Neuronal stem cell (in vitro differentiated cells): ENCODE measurements around the gene WIZ. TPM values are rescaled to one million over a fixed set of nuclear protein-coding genes. Genes with fewer than 3 reads are reported as not detected.

Experiments used
- DNase-seq: peaks from one replicate; pipeline ENCODE4 v3.0.0-alpha.2; 2013; ENCODE audit warnings: low spot score
- H2AFZ ChIP-seq: one replicate; pipeline ENCODE4 v1.6.1; 2013; ENCODE audit warnings: mild to moderate bottlenecking, low read length, inconsistent platforms
- H2AK5ac ChIP-seq: 2 replicates; pipeline ENCODE4 v1.6.1; 2013; ENCODE audit warnings: low read depth, mild to moderate bottlenecking, inconsistent platforms, low read length, moderate library complexity, mixed read lengths
- H2BK120ac ChIP-seq: 2 replicates; pipeline ENCODE4 v1.6.1; 2013; ENCODE audit warnings: low read depth, mild to moderate bottlenecking, inconsistent platforms, low read length, moderate library complexity, mixed read lengths
- H2BK12ac ChIP-seq: one replicate; pipeline ENCODE4 v1.6.1; 2013; ENCODE audit warnings: low read length, inconsistent platforms
- H2BK15ac ChIP-seq: 2 replicates; pipeline ENCODE4 v1.6.1; 2013; ENCODE audit warnings: mild to moderate bottlenecking, low read length, inconsistent platforms, mixed read lengths
- H2BK5ac ChIP-seq: one replicate; pipeline ENCODE4 v1.6.1; 2013; ENCODE audit warnings: inconsistent platforms, mild to moderate bottlenecking, low read length, moderate library complexity
- H3K14ac ChIP-seq: one replicate; pipeline ENCODE4 v1.6.1; 2013; ENCODE audit warnings: low read length, inconsistent platforms
- H3K18ac ChIP-seq: 2 replicates; pipeline ENCODE4 v1.6.1; 2013; ENCODE audit warnings: low read length, inconsistent platforms
- H3K23ac ChIP-seq: 2 replicates; pipeline ENCODE4 v1.6.1; 2013; ENCODE audit warnings: low read depth, mild to moderate bottlenecking, mixed read lengths, low read length, inconsistent platforms; ENCODE audit not compliant: poor library complexity
- H3K27ac ChIP-seq: replicated peaks from 3 replicates; pipeline ENCODE4 v1.5.1; 2013; ENCODE audit warnings: low read length, inconsistent platforms
- H3K27me3 ChIP-seq, 3 experiments: 2 replicates each; pipeline ENCODE4 v1.6.1; 2013; ENCODE audit warnings: low read length in 3 of 3, mild to moderate bottlenecking in 2 of 3, inconsistent platforms in 1 of 3, low read depth in 1 of 3, mixed read lengths in 1 of 3, moderate library complexity in 1 of 3; ENCODE audit not compliant: control insufficient read depth in 3 of 3, insufficient read depth in 3 of 3
- H3K36me3 ChIP-seq, 2 donors: replicated peaks in 1 of 2; 2 replicates each; pipeline ENCODE4 v1.6.1; 2013; ENCODE audit warnings: low read length in 2 of 2; ENCODE audit not compliant: control insufficient read depth in 2 of 2, insufficient read depth in 2 of 2
- H3K4ac ChIP-seq: 2 replicates; pipeline ENCODE4 v1.6.1; 2013; ENCODE audit warnings: inconsistent platforms, mild to moderate bottlenecking, low read length, moderate library complexity
- H3K4me1 ChIP-seq, 2 donors: 1 replicate in 1 of 2; 2 replicates in 1 of 2; pipeline ENCODE4 v1.6.1; 2013; ENCODE audit warnings: low read length in 2 of 2, low read depth in 1 of 2; ENCODE audit not compliant: control insufficient read depth in 2 of 2, insufficient read depth in 1 of 2
- H3K4me2 ChIP-seq: one replicate; pipeline ENCODE4 v1.6.1; 2013; ENCODE audit warnings: mild to moderate bottlenecking, low read length, inconsistent platforms; ENCODE audit not compliant: insufficient read depth, poor library complexity, severe bottlenecking
- H3K4me3 ChIP-seq, 2 donors: 2 replicates each; pipeline ENCODE4 v1.5.1; 2013; ENCODE audit warnings: low read length in 2 of 2, mild to moderate bottlenecking in 2 of 2, inconsistent platforms in 1 of 2, moderate library complexity in 1 of 2
- H3K79me1 ChIP-seq: one replicate; pipeline ENCODE4 v1.6.1; 2013; ENCODE audit warnings: low read depth, mild to moderate bottlenecking, inconsistent platforms, low read length, moderate library complexity
- H3K9ac ChIP-seq: one replicate; pipeline ENCODE4 v1.6.1; 2013; ENCODE audit warnings: mild to moderate bottlenecking, low read depth, low read length, inconsistent platforms; ENCODE audit not compliant: poor library complexity
- H3K9me3 ChIP-seq, 2 donors: replicated peaks in 1 of 2; 2 replicates each; pipeline versions ENCODE3 to v1.6.1; 2013; ENCODE audit warnings: low read length in 2 of 2, mild to moderate bottlenecking in 2 of 2, inconsistent platforms in 1 of 2, low read depth in 1 of 2, mixed read lengths in 1 of 2, moderate library complexity in 1 of 2; ENCODE audit not compliant: control insufficient read depth in 2 of 2, insufficient read depth in 1 of 2
- H4K8ac ChIP-seq: one replicate; pipeline ENCODE4 v1.6.1; 2013; ENCODE audit warnings: low read depth, mild to moderate bottlenecking, inconsistent platforms, low read length, moderate library complexity
- H4K91ac ChIP-seq: one replicate; pipeline ENCODE4 v1.6.1; 2013; ENCODE audit warnings: low read length, low read depth, mild to moderate bottlenecking, inconsistent platforms; ENCODE audit not compliant: poor library complexity
- WGBS, 2 donors: extraction: QIAGEN DNeasy Blood & Tissue Kit; methylation state at CpG; one replicate each; pipeline ENCODE4 v1.1.7; 2013; ENCODE audit warnings: missing lambda C conversion rate in 2 of 2, mixed read lengths in 1 of 2; ENCODE audit not compliant: insufficient read length in 2 of 2, insufficient replicate concordance in 1 of 2; ENCODE audit errors: extremely low coverage in 2 of 2; 5-methylcytosine and 5-hydroxymethylcytosine counted together
- polyA plus RNA-seq, 2 experiments: library from polyadenylated mRNA; stranded (reverse); fragments of 200-250 nt; gene quantifications; one replicate each; pipeline ENCODE4 v1.2.3, GENCODE V29; 2013

WIZ gene, protein sequence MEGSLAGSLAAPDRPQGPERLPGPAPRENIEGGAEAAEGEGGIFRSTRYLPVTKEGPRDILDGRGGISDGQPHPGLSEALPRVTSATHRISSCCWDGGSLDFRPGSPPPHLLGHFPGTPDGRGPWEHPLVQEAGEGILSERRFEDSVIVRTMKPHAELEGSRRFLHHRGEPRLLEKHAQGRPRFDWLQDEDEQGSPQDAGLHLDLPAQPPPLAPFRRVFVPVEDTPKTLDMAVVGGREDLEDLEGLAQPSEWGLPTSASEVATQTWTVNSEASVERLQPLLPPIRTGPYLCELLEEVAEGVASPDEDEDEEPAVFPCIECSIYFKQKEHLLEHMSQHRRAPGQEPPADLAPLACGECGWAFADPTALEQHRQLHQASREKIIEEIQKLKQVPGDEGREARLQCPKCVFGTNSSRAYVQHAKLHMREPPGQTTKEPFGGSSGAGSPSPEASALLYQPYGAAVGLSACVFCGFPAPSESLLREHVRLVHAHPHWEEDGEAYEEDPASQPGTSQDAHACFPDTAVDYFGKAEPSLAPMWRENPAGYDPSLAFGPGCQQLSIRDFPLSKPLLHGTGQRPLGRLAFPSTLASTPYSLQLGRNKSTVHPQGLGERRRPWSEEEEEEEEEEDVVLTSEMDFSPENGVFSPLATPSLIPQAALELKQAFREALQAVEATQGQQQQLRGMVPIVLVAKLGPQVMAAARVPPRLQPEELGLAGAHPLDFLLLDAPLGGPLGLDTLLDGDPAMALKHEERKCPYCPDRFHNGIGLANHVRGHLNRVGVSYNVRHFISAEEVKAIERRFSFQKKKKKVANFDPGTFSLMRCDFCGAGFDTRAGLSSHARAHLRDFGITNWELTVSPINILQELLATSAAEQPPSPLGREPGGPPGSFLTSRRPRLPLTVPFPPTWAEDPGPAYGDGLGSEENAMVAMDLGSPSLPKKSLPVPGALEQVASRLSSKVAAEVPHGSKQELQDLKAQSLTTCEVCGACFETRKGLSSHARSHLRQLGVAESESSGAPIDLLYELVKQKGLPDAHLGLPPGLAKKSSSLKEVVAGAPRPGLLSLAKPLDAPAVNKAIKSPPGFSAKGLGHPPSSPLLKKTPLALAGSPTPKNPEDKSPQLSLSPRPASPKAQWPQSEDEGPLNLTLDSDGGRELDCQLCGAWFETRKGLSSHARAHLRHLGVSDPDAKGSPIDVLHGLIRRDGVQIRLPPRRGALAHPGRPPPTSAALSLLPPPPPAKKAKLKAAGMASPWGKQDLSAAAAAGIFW (N-terminal part only)
- polyA plus RNA-seq (2013, experiment 1 of 2), result 35.1 TPM
- polyA plus RNA-seq (2013, experiment 2 of 2), result 35.0 TPM

DNA sequence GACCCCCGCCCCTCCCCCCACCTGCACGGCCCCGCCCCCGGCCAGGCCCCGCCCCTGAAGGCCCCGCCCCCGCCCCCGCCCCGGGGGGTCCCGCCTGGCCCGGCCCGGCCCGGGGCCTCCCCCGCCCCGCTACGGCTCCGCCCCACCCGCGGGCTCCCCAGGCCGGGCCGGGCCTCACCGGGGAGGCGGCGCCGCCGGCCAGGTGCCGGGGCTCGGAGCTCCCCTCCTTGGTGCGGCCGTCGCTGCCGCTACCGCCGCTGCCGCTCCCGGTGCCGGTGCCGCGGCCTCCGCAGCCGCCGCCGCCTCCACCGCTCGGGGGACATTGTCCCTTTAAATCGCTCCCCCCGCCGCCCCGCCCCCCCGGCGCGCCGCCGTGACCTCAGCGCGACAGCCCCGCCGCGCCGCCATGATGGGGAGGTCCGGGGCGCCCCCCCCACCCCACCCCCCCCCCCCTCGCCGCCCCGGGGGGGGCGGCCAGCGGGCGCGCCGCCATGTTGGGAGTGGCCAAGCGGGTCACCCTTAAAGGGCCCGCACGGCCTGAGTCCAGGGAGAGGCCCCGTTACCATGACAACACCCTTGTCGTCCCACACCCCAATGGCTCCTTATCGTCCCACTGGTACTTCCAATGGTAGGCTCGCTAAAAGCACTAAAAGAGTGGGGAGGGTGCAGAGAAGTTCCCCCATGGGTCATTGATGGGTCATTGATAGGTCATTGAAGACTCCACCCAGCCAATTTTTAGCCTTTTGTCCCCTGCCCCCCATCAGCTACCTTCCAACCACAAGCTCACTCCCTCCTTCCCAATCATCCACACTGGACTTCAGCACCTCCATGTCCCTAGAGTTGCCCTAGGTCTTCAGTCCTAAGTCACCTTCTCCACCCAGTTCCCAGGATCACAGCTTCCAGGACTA, at the start of gene WIZ:
Gene WIZ, minus strand, starts transcription at position 337 of the 908 bp plus-strand sequence. CDS start 1,649 bp downstream, outside the sequence.
- Histone ChIP-seq H3K36me3 (peaks cover 0 to 4% of the 10 kb centered on the region in 2 donors), H3K9me3 (no peaks in the 10 kb centered on the region), H3K23ac (no peak within 1 kb of the TSS), H3K79me1 (no peaks in the 10 kb centered on the region), H4K91ac (no peak within 1 kb of the TSS), H3K27me3 (peaks cover 0 to 23% (median 23%) of the 10 kb centered on the region in 3 experiments), H3K9ac (peak within 1 kb of the TSS; percentile 63), H4K8ac (no peak within 1 kb of the TSS), H2BK5ac (no peak within 1 kb of the TSS), H2BK120ac (no peak within 1 kb of the TSS), H3K4me2 (peak within 1 kb of the TSS; percentile 86), H2BK12ac (no peak within 1 kb of the TSS), H3K4me3 (peak within 1 kb of the TSS; percentile 56 to 89), H3K27ac (no peak within 1 kb of the TSS), H3K4me1 (peaks cover 11 to 12% of the 10 kb centered on the region in 2 donors), H3K18ac (peak within 1 kb of the TSS; percentile 95), H3K4ac (no peak within 1 kb of the TSS), H2BK15ac (no peak within 1 kb of the TSS), H3K14ac (peak within 1 kb of the TSS; percentile 75), H2AK5ac (no peak within 1 kb of the TSS), H2AFZ (peak within 1 kb of the TSS; percentile 90)
- whole genome bisulfite sequencing, 2 donors, result no CpG with 5 or more reads among the region's 77 CpGs
- peak; percentile 62 for DNase-seq

DNA sequence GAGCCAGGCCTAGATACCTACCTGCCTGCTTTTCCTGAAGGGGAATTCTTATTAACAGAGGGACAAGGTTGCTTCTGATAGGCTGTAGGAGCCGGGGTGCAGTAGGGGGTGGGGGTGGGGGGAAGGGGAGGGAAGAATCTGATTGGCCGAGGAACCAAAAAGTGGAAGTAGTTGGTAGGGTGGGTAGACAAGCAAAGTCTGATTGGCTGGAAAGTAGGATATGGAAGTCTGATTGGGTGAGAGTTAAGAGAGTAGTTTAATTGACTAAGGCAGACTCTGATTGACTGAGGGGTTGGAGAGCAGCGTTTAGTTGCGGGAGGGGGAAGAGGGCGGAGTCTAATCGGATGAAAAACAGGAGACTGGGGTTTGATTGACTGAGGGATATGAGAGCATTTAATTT, 49.2 kb upstream of the WIZ start:
- Histone ChIP-seq H2AK5ac (no peak overlapping the region), H4K8ac (no peak overlapping the region), H3K27ac (no peak overlapping the region), H3K36me3 (no peaks in the 10 kb centered on the region), H3K27me3 (peaks cover 0 to 18% (median 0%) of the 10 kb centered on the region in 3 experiments), H2BK120ac (no peak overlapping the region), H4K91ac (no peak overlapping the region), H3K14ac (no peak overlapping the region), H3K9ac (no peak overlapping the region), H2BK15ac (no peak overlapping the region), H3K4me2 (no peak overlapping the region), H3K9me3 (peaks cover 0 to 2% of the 10 kb centered on the region in 2 donors), H3K23ac (no peak overlapping the region), H3K4me1 (no peaks in the 10 kb centered on the region), H3K4ac (no peak overlapping the region), H3K79me1 (no peaks in the 10 kb centered on the region), H3K4me3 (no peak overlapping the region), H2BK5ac (no peak overlapping the region), H2AFZ (no peak overlapping the region), H3K18ac (no peak overlapping the region), H2BK12ac (no peak overlapping the region)
- no CpG with 5 or more reads among the region's 6 CpGs for WGBS, 2 donors
- no peak for DNase-seq

DNA sequence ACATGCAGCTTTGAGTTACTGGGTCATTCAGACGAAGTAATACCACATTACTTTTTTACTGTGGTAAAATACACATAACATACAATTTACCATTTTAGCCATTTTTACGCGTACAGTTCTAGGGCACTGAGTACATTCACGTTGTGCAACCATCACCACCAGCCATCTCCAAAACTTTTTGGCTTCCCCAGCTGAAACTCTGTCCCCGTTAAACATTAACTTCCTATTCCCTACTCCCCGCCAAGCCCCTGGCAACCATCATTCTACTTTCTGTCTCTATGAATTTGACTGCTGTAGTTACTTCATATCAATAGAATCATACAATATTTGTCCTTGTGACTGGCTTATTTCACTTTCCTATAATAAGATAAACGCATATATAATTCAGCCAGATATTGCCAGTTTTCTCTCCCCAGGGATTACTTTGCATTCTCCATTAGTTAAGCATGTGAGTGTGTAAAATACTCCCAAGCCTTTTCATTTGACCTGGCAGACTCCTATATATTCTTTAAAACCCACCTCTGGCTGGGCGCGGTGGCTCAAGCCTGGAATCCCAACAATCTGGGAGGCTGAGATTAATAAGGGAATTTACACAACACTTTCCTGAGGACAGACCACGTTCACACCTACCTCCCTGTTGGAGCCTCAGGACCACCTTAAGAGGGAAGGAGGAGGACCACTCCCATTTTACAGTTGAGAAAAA, 48.6 kb upstream of the WIZ start:
- no peaks in the 10 kb centered on the region for H3K79me1 ChIP-seq
- no peaks in the 10 kb centered on the region for H3K4me1 ChIP-seq
- no peak overlapping the region for H4K91ac ChIP-seq
- no CpG with 5 or more reads among the region's 10 CpGs for WGBS, 2 donors
- H3K14ac ChIP-seq, result no peak overlapping the region
- H3K27me3 ChIP-seq, result peaks cover 0 to 18% (median 0%) of the 10 kb centered on the region in 3 experiments
- H2AK5ac ChIP-seq, result no peak overlapping the region
- H2BK5ac ChIP-seq, result no peak overlapping the region
- DNase-seq, result no peak
- no peak overlapping the region for H2BK120ac ChIP-seq
- no peak overlapping the region for H3K4me3 ChIP-seq
- H4K8ac ChIP-seq, result no peak overlapping the region
- H3K36me3 ChIP-seq, result no peaks in the 10 kb centered on the region
- H3K18ac ChIP-seq, result no peak overlapping the region
- H3K23ac ChIP-seq, result no peak overlapping the region
- no peak overlapping the region for H2AFZ ChIP-seq
- no peak overlapping the region for H3K4ac ChIP-seq
- H3K4me2 ChIP-seq, result no peak overlapping the region
- no peak overlapping the region for H2BK12ac ChIP-seq
- peaks cover 0 to 2% of the 10 kb centered on the region in 2 donors for H3K9me3 ChIP-seq
- no peak overlapping the region for H3K27ac ChIP-seq
- H2BK15ac ChIP-seq, result no peak overlapping the region
- H3K9ac ChIP-seq, result no peak overlapping the region
